H54 (cell line): Measurements from ENCODE around the gene KCNK3.
A peak's percentile ranks its signal among the peaks of the same experiment; 100 is the strongest.

Experiments used
- DNase-seq: peaks from one replicate; pipeline ENCODE4 v3.0.0; 2011; ENCODE audit warnings: low spot score, mixed read lengths; ENCODE audit not compliant: insufficient read length
- FAIRE-seq: peaks from 3 replicates; lab custom pipeline; 2011; peaks lifted over from hg19 to GRCh38; lab: Jason Lieb, UNC
- POLR2A ChIP-seq: IDR thresholded peaks from 2 replicates; pipeline ENCODE4 v1.6.1; 2011; ENCODE audit warnings: low read depth, mild to moderate bottlenecking, low read length

Gene KCNK3

GRCh38 chr2:26730549-26731344, 38.2 kb downstream of the KCNK3 start:
- DNase-seq (no peak), FAIRE-seq (no peak)
- TF ChIP-seq POLR2A = no peak

- no peak for FAIRE-seq
- DNase-seq = no peak
- no peak for TF ChIP-seq POLR2A
Observed at GRCh38 chr2:26731714-26732113, 39.2 kb downstream of the KCNK3 start.

GRCh38 chr2:26732446-26732845, 39.9 kb downstream of the KCNK3 start:
- no peak for FAIRE-seq

GRCh38 chr2:26733413-26733812, 40.9 kb downstream of the KCNK3 start:
- no peak for TF ChIP-seq POLR2A
- FAIRE-seq (no peak), DNase-seq (no peak)

More at GRCh38 chr2:26732446-26732845, 39.9 kb downstream of the KCNK3 start:
- no peak for DNase-seq
- no peak for TF ChIP-seq POLR2A

GRCh38 chr2:26735097-26735496, 42.6 kb downstream of the KCNK3 start:
- TF ChIP-seq POLR2A = no peak
- FAIRE-seq (peak; percentile 60), DNase-seq (peak; percentile 86)

- DNase-seq = no peak
- no peak for TF ChIP-seq POLR2A
- FAIRE-seq = no peak
Observed at GRCh38 chr2:26735883-26736588, 43.5 kb downstream of the KCNK3 start.

GRCh38 chr2:26737221-26737620, 44.7 kb downstream of the KCNK3 start:
- FAIRE-seq (no peak), DNase-seq (no peak)

GRCh38 chr2:26738481-26738880, 46.0 kb downstream of the KCNK3 start:
- TF ChIP-seq POLR2A = no peak
- FAIRE-seq (no peak), DNase-seq (no peak)

More at GRCh38 chr2:26737221-26737620, 44.7 kb downstream of the KCNK3 start:
- TF ChIP-seq POLR2A = no peak

DNA sequence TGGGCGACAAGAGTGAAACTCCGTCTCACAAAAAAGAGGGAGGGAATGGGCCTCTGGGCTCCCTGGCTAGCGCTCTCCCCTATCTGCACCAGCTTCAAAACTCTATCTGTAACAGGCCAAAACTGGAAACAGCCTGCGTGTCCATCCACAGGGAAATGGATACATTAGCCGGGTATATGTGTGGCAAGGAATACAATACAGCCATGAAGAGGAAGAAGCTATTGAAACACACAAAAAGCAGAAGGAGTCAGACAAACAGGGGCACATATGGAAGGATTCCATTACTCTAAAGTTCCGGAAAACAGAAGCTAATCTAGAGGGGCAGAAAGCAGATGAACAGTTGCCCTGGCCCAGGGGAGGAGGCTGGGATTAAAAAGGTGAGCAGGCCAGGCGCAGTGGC, 47.0 kb downstream of the KCNK3 start:
- DNase-seq (no peak), FAIRE-seq (no peak)
- TF ChIP-seq POLR2A = no peak

- no peak for DNase-seq
Observed at GRCh38 chr2:26740346-26740745, 47.8 kb downstream of the KCNK3 start.

DNA sequence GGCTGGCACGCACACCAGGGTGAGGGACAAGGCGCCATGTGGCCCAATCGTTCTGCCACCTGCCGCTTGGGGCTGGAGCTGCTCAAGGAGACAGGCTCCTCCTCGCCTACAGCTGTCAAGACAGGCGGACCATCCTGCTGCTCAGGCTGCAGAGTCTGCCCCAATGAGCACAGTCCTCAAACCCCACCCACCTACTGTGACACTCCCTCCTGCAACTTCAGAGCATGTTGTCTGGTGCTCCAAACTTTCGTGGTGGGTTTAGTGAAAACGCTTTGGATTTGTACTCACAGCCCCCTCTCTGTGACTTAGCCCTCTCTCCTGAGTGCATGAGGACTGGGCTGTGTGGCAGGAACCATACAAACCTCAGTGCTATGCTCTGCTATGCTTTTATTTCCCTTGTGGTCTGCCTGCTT, 48.4 kb downstream of the KCNK3 start:
- no peak for FAIRE-seq
- no peak for TF ChIP-seq POLR2A
- DNase-seq = no peak

More at GRCh38 chr2:26740346-26740745, 47.8 kb downstream of the KCNK3 start:
- FAIRE-seq = no peak
- TF ChIP-seq POLR2A = no peak

DNA sequence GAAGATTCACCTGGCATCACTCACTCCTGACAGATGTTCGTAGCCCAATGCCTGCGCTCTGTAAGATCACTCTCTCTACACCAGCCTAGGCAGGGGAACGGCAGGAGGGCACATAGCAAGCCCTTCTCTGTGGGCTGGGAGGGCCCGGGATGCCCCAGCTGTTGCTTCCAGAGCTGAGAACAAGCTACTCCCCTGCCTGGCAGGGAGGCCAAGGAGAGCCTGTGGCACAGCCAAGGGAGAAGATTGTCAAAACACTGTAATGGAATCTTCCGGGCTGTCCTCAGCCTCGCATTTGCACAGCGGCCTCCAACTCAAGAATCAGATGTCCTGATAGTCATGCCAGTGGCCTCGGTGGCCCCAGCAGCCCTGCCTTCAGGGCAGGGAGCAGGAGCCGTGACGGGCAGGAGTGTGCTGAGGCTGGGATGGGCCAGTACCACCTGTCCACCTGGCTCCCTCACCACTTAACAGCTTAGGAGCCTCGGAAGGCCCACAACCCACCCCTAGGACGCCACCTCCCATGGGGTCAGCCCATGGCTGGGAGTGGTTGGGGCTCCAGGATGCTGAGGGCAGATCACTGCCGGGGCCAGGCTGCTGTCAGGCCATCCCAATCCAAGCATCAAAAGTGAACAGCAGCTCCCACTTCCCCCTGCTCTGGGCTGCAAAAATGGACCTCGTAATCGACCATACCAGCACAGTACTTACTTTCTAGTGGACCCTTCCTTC, 49.7 kb downstream of the KCNK3 start:
- DNase-seq (no peak), FAIRE-seq (no peak)
- TF ChIP-seq POLR2A = no peak

GRCh38 chr2:26743852-26744251, 51.3 kb downstream of the KCNK3 start:
- no peak for TF ChIP-seq POLR2A
- no peak for DNase-seq
- FAIRE-seq = no peak

DNA sequence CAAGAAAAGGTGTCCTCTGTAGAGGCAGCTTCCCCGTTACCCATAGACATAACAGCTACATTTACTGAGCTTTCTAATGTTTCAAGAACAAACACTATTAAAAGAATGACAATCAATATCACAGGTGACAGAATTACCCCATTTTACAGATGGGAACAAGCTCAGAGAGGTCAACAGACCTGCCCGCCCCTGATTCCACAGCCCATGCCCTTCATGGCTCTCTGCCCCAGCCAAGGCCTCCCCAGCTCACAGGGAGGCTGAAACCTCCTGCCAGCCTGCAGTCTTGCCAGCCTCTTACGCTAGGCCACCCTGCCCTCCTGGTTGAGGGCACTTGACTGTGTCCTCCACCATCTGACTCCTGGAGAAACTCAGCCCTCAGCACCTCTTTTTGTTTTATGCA, 52.4 kb downstream of the KCNK3 start:
- TF ChIP-seq POLR2A = no peak
- DNase-seq = no peak
- no peak for FAIRE-seq
